MM.1S (cell line): ENCODE data around the gene PHACTR4.

Experiments used
- DNase-seq: peaks from one replicate; pipeline ENCODE4 v3.0.0-alpha.2; 2015
- H2AFZ ChIP-seq: fragments of 300-600 bp; sonication (generic); 2 replicates; pipeline ENCODE4 v1.6.0; 2016; ENCODE audit warnings: antibody characterized with exemption, low read length
- H3F3A ChIP-seq: fragments of 300-600 bp; sonication (generic); 2 replicates; pipeline ENCODE4 v1.6.1; 2016; ENCODE audit warnings: mild to moderate bottlenecking, antibody characterized with exemption, low read length, moderate library complexity, mixed read lengths; ENCODE audit not compliant: insufficient read depth
- H3K27ac ChIP-seq: fragments of 300-600 bp; sonication (generic); 2 replicates; pipeline ENCODE4 v1.5.1; 2016; ENCODE audit warnings: mild to moderate bottlenecking, low read length
- H3K27me3 ChIP-seq: fragments of 300-600 bp; sonication (generic); replicated peaks from 2 replicates; pipeline ENCODE4 v1.6.0; 2016; ENCODE audit warnings: low read length; ENCODE audit not compliant: insufficient read depth
- H3K36me3 ChIP-seq: fragments of 300-600 bp; sonication (generic); replicated peaks from 2 replicates; pipeline ENCODE4 v1.6.1; 2016; ENCODE audit warnings: mild to moderate bottlenecking, low read length, mixed read lengths; ENCODE audit not compliant: insufficient read depth
- H3K4me1 ChIP-seq: fragments of 300-600 bp; sonication (generic); 2 replicates; pipeline ENCODE4 v1.6.1; 2016; ENCODE audit warnings: low read length, mixed read lengths
- H3K4me2 ChIP-seq: fragments of 300-600 bp; sonication (generic); 2 replicates; pipeline ENCODE4 v1.6.0; 2016; ENCODE audit warnings: low read depth, low read length
- H3K4me3 ChIP-seq: fragments of 300-600 bp; sonication (generic); 2 replicates; pipeline ENCODE4 v1.5.1; 2016; ENCODE audit warnings: low read length, mixed read lengths
- H3K79me2 ChIP-seq: fragments of 300-600 bp; sonication (generic); 2 replicates; pipeline ENCODE4 v1.6.1; 2016; ENCODE audit warnings: mixed run types, low read length, mixed read lengths
- H3K9ac ChIP-seq: fragments of 300-600 bp; sonication (generic); 2 replicates; pipeline ENCODE4 v1.6.1; 2016; ENCODE audit warnings: low read length, mixed read lengths
- H3K9me2 ChIP-seq: fragments of 300-600 bp; sonication (generic); replicated peaks from 2 replicates; pipeline ENCODE4 v1.6.1; 2016; ENCODE audit warnings: mild to moderate bottlenecking, low read length, mixed read lengths; ENCODE audit not compliant: insufficient read depth
- H3K9me3 ChIP-seq: fragments of 300-600 bp; sonication (generic); replicated peaks from 2 replicates; pipeline ENCODE4 v1.6.1; 2016; ENCODE audit warnings: mild to moderate bottlenecking, low read length, mixed read lengths; ENCODE audit not compliant: insufficient read depth
- H4K20me1 ChIP-seq: fragments of 300-600 bp; sonication (generic); 2 replicates; pipeline ENCODE4 v1.6.1; 2016; ENCODE audit warnings: mild to moderate bottlenecking, low read length, moderate library complexity, mixed read lengths; ENCODE audit not compliant: insufficient read depth
- EZH2 ChIP-seq: fragments of 300-600 bp; sonication (generic); optimal IDR thresholded peaks from 2 replicates; pipeline ENCODE3; 2017; ENCODE audit warnings: low read depth, mild to moderate bottlenecking, antibody characterized with exemption, low read length, mixed read lengths
- EZH2phosphoT487 ChIP-seq: fragments of 300-600 bp; sonication (generic); IDR thresholded peaks from 2 replicates; pipeline ENCODE4 v1.6.1; 2018; ENCODE audit warnings: antibody characterized with exemption, low read length
- TF ChIP-seq, protein P1 (sequence below): fragments of 300-600 bp; sonication (generic); IDR thresholded peaks from 2 replicates; pipeline ENCODE4 v1.5.1; 2016; ENCODE audit warnings: antibody characterized with exemption, low read length, mixed read lengths

PHACTR4 gene

DNA sequence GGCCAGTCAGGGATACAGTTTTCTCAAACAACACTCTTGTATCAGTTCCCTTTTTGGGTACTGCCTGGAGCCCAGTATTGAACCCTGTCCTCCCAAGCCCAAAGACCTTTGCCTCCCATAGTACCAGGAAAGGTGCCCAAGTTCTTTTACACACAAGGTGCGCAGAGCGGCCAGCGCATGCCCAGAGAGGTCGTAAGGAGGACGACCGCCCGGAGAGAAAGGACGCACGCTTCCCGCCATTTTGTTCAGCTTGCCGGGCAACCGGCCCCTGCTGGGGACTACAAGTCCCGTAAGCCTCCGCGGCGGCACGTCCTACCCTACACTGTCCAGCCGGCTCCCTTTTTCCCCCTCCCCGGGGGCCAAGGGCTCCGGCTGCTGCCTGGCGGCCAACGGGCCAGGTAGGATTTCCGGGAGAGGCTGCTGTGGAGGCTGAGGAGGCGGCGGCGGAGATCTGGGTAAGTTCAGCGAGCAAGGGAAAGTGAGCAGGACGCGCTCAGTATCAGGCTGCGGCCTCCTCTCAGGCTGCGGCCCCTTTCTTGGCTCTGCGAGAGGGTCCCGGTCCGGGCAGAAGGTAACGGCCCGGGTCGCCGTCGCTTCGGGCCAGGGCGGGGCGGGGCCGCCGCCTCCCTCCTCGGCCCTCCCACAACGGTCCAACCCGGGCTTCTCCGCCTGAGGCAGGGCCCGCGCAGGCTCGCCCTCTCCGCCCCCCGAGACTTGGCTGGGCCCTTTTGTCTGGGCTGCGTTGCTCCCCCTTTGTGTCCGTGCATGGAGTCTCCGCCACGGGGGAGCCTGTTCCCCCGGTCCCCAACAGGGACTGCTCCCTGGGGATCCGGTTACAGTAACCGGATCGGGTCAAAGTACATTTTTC, at the start of gene PHACTR4:
Gene PHACTR4, plus strand, starts transcription at position 370 of the 868 bp plus-strand sequence. CDS start 37,708 bp downstream, outside the sequence.
- Histone ChIP-seq H4K20me1 (no peaks in the 10 kb centered on the region), H2AFZ (peak within 1 kb of the TSS; percentile 89), H3K4me1 (peaks cover 9% of the 10 kb centered on the region; the same call in 1 of the 2 replicates), H3K27ac (peak within 1 kb of the TSS; percentile 70; the same call in 1 of the 2 replicates), H3K36me3 (no peaks in the 10 kb centered on the region), H3F3A (no peaks in the 10 kb centered on the region; the same call in 1 of the 2 replicates), H3K9me2 (no peaks in the 10 kb centered on the region), H3K27me3 (no peaks in the 10 kb centered on the region), H3K4me3 (peak within 1 kb of the TSS; percentile 82), H3K4me2 (peak within 1 kb of the TSS; percentile 64), H3K79me2 (peaks cover 43% of the 10 kb centered on the region), H3K9me3 (no peaks in the 10 kb centered on the region), H3K9ac (peak within 1 kb of the TSS; percentile 82)
- no peak for TF ChIP-seq EZH2
- TF ChIP-seq, protein P1, sequence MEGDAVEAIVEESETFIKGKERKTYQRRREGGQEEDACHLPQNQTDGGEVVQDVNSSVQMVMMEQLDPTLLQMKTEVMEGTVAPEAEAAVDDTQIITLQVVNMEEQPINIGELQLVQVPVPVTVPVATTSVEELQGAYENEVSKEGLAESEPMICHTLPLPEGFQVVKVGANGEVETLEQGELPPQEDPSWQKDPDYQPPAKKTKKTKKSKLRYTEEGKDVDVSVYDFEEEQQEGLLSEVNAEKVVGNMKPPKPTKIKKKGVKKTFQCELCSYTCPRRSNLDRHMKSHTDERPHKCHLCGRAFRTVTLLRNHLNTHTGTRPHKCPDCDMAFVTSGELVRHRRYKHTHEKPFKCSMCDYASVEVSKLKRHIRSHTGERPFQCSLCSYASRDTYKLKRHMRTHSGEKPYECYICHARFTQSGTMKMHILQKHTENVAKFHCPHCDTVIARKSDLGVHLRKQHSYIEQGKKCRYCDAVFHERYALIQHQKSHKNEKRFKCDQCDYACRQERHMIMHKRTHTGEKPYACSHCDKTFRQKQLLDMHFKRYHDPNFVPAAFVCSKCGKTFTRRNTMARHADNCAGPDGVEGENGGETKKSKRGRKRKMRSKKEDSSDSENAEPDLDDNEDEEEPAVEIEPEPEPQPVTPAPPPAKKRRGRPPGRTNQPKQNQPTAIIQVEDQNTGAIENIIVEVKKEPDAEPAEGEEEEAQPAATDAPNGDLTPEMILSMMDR = no peak
- TF ChIP-seq EZH2phosphoT487 = no peak
- DNase-seq = peak; percentile 95

DNA sequence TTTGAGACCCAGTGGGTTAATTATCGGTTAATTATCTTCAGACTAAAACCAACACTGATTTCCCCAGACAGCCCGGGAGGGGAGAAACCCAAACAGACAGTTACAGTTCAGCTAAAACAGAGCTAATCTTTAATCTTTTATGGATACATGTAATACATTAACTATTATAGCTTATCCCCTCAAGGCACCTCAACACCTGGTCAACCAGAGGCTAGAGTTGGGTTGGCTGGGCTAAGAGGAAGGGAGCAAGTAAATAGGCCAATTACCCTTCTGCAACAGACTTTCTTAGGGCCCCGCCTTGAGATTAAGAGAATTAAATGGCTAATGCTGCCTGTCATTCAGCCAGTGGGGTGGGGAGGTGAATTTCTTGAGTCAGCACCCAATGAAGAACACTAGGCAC, 47.3 kb upstream of the PHACTR4 start:
- Histone ChIP-seq H3K79me2 (no peaks in the 10 kb centered on the region), H3K4me1 (no peaks in the 10 kb centered on the region)

DNA sequence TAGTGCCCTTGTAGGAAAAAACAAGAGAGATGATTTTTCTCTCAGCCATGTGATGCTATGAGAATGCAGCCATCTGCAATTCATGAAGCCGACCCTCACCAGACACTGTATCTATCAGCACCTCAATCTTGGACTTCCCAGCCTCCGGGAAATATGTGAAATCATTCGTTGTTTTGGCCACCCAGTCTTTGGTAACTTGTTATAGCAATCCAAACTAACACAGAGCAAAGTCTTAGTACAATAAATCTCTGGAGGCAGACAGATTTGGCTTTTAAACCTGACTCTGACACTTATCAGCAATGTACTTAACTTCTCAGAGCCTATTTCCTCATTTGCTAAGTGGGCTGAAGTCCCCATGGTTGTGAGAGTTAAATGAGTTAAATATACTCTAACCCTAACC, 45.8 kb upstream of the PHACTR4 start:
- H3K4me2 ChIP-seq = no peak overlapping the region
- H3K27ac ChIP-seq = no peak overlapping the region
- H3K9me2 ChIP-seq = no peaks in the 10 kb centered on the region
- H3K9ac ChIP-seq = no peak overlapping the region
- H3K4me3 ChIP-seq = no peak overlapping the region
- DNase-seq = no peak
- no peak overlapping the region for H2AFZ ChIP-seq
- H3K36me3 ChIP-seq = no peaks in the 10 kb centered on the region
- no peaks in the 10 kb centered on the region for H3K4me1 ChIP-seq
- H4K20me1 ChIP-seq = no peaks in the 10 kb centered on the region
- H3K9me3 ChIP-seq = no peaks in the 10 kb centered on the region
- H3K79me2 ChIP-seq = no peaks in the 10 kb centered on the region
- TF ChIP-seq, protein P1 = no peak
- TF ChIP-seq EZH2phosphoT487 (no peak), EZH2 (no peak)
- H3K27me3 ChIP-seq = no peaks in the 10 kb centered on the region
- no peaks in the 10 kb centered on the region for H3F3A ChIP-seq

More for the DNA sequence above, 47.3 kb upstream of the PHACTR4 start:
- H3K27ac ChIP-seq = no peak overlapping the region
- no peaks in the 10 kb centered on the region for H3K9me3 ChIP-seq
- no peak overlapping the region for H3K4me2 ChIP-seq
- no peaks in the 10 kb centered on the region for H3K27me3 ChIP-seq
- no peak overlapping the region for H2AFZ ChIP-seq
- H3F3A ChIP-seq = no peaks in the 10 kb centered on the region
- no peaks in the 10 kb centered on the region for H3K36me3 ChIP-seq
- H3K4me3 ChIP-seq = no peak overlapping the region
- no peak for DNase-seq
- H4K20me1 ChIP-seq = no peaks in the 10 kb centered on the region
- TF ChIP-seq EZH2phosphoT487 = no peak
- TF ChIP-seq, protein P1 = no peak
- H3K9ac ChIP-seq = no peak overlapping the region
- no peaks in the 10 kb centered on the region for H3K9me2 ChIP-seq
